ENCODE measurements around the gene OR1B1. TPM values are rescaled to one million over a fixed set of nuclear protein-coding genes. Genes with fewer than 3 reads are reported as not detected.

Gene OR1B1
- total RNA-seq, 4 donors from 2014 or later = not detected

GRCh38 chr9:122656378-122656777, 1.0 kb downstream of the OR1B1 start:
- H3K27me3 ChIP-seq = no peaks in the 10 kb centered on the region
- 41% methylated on average over 1 of the region's 1 CpG for WGBS
- H3K4me3 ChIP-seq = no peak overlapping the region
- TF ChIP-seq EP300 (IDR thresholded peaks at IDR 0.05) = no peak
- no peak for TF ChIP-seq CTCF (IDR thresholded peaks at IDR 0.05)
- peak in 1 of 2 donors; percentile 13 for TF ChIP-seq POLR2AphosphoS5 (IDR thresholded peaks at IDR 0.05)
- no peaks in the 10 kb centered on the region for H3K36me3 ChIP-seq
- intact Hi-C loops (cut with DNase I) = no loop called here
- no peak overlapping the region for H3K27ac ChIP-seq (replicated peaks in 1 of 4)
- no peaks in the 10 kb centered on the region for H3K9me3 ChIP-seq
- no peak for DNase-seq (ENCODE audit: extremely low spot score)
- peaks cover 0 to 3% (median 0%) of the 10 kb centered on the region in 4 donors for H3K4me1 ChIP-seq

GRCh38 chr9:122642226-122642625, 15.2 kb downstream of the OR1B1 start:
- TF ChIP-seq CTCF (IDR thresholded peaks at IDR 0.05) = no peak
- no peak for TF ChIP-seq POLR2A (IDR thresholded peaks at IDR 0.05; ENCODE audit: low read depth)
- TF ChIP-seq POLR2AphosphoS5 (IDR thresholded peaks at IDR 0.05) = no peak
- TF ChIP-seq EP300 (IDR thresholded peaks at IDR 0.05) = no peak
- intact Hi-C loops (cut with DNase I) = no loop called here
- Histone ChIP-seq H3K4me3 (no peak overlapping the region), H3K27me3 (no peaks in the 10 kb centered on the region), H3K9me3 (peaks cover 0 to 17% (median 11%) of the 10 kb centered on the region in 4 donors), H3K4me1 (no peaks in the 10 kb centered on the region), H3K36me3 (no peaks in the 10 kb centered on the region), H3K27ac (replicated peaks in 1 of 4) (no peak overlapping the region)
- WGBS = 33% methylated on average over 2 of the region's 2 CpGs
- no peak for DNase-seq (ENCODE audit: extremely low spot score)

DNA sequence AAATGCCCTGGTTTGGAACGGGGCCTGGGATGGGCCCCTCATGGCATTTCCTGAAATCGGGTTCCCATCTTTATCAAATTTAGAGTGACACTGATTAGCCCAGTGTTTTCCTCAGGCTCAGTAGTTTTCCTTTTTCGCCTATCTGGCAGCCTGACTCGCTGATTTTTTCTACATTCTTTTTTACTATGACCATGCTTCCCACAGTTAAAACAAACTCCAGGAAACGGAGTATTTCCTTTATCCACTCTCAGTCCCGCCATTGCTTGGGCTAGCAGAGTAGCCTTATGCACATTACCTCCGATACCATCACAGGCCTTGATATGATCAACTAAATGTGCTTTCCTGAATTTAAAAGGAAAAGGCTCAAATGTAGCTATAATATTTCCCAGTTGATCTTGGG, 37.4 kb downstream of the OR1B1 start:
- Histone ChIP-seq H3K27ac (replicated peaks in 1 of 4) (no peak overlapping the region), H3K27me3 (no peaks in the 10 kb centered on the region), H3K4me3 (no peak overlapping the region), H3K4me1 (no peaks in the 10 kb centered on the region), H3K36me3 (no peaks in the 10 kb centered on the region), H3K9me3 (peaks cover 0 to 3% (median 0%) of the 10 kb centered on the region in 4 donors)
- TF ChIP-seq POLR2AphosphoS5 (IDR thresholded peaks at IDR 0.05) (no peak), CTCF (IDR thresholded peaks at IDR 0.05) (no peak), POLR2A (IDR thresholded peaks at IDR 0.05; ENCODE audit: low read depth) (no peak), EP300 (IDR thresholded peaks at IDR 0.05) (no peak)
- 72% methylated on average over 7 of the region's 7 CpGs for WGBS
- no peak for DNase-seq (ENCODE audit: extremely low spot score)
- intact Hi-C loops (cut with DNase I) = no loop called here

DNA sequence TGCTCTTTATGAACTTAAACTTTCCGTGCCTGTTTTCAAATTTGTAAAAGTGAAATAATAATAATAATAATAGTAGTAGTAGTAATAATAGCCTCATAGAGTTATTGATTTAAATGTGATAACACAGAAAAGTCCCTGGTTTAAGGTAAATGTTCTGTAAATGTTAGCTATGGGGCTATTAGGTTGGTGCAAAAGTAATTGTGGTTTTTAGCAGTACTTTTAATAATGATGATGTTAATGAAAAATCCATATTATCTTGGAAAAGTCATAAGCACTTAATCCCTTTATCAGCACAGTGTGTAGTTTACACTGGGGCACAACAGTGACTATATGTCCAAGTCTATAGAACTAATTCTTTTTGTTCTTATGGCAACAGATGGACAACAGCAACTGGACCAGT, 43.1 kb downstream of the OR1B1 start, which contains the start of gene OR1Q1:
Gene OR1Q1, plus strand, starts transcription at position 377 of the 400 bp plus-strand sequence. Its CDS starts 0 bp downstream, at position 377.
- Histone ChIP-seq H3K9me3 (peaks cover 0 to 3% (median 0%) of the 10 kb centered on the region in 4 donors), H3K4me1 (no peaks in the 10 kb centered on the region), H3K36me3 (no peaks in the 10 kb centered on the region), H3K4me3 (no peak within 1 kb of the TSS), H3K27ac (replicated peaks in 1 of 4) (no peak within 1 kb of the TSS), H3K27me3 (no peaks in the 10 kb centered on the region)
- intact Hi-C loops (cut with DNase I) = no loop called here
- no peak for DNase-seq (ENCODE audit: extremely low spot score)
- WGBS = 71% methylated on average over 1 of the region's 1 CpG
- TF ChIP-seq EP300 (IDR thresholded peaks at IDR 0.05) (no peak), POLR2A (IDR thresholded peaks at IDR 0.05; ENCODE audit: low read depth) (no peak), POLR2AphosphoS5 (IDR thresholded peaks at IDR 0.05) (no peak), CTCF (IDR thresholded peaks at IDR 0.05) (no peak)

DNA sequence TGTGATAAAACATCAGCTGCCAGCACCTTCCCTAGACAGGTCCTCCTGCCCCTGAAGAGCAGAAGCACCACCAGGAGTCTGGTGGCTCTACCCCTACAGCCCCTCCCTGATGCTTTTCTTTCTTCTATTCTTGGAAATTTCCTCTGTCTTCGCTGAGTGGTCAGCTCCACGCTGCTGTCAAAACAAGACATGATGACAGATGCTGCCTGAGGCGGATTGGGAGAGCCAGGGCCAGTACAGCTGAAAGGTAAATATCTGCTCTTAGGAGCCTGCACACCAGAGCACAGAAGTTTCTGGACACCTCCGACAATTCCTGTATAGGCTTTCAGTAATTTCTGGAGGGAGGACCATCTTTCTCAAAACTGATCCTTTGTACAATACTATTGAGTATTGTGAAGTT, 47.6 kb downstream of the OR1B1 start:
- no peak overlapping the region for H3K4me3 ChIP-seq
- intact Hi-C loops (cut with DNase I) = no loop called here
- H3K9me3 ChIP-seq = no peaks in the 10 kb centered on the region
- H3K4me1 ChIP-seq = no peaks in the 10 kb centered on the region
- H3K27me3 ChIP-seq = no peaks in the 10 kb centered on the region
- no peaks in the 10 kb centered on the region for H3K36me3 ChIP-seq
- WGBS = 47% methylated on average over 4 of the region's 4 CpGs
- no peak for DNase-seq (ENCODE audit: extremely low spot score)
- no peak overlapping the region for H3K27ac ChIP-seq (replicated peaks in 1 of 4)
- no peak for TF ChIP-seq POLR2A (IDR thresholded peaks at IDR 0.05; ENCODE audit: low read depth)
- TF ChIP-seq POLR2AphosphoS5 (IDR thresholded peaks at IDR 0.05) = no peak
- no peak for TF ChIP-seq EP300 (IDR thresholded peaks at IDR 0.05)
- TF ChIP-seq CTCF (IDR thresholded peaks at IDR 0.05) = no peak
